Kidney (tissue), 14 donors: ENCODE results near the gene ZER1. TPM values are rescaled to one million over a fixed set of nuclear protein-coding genes. Genes with fewer than 3 reads are reported as not detected.
A peak's percentile ranks its signal among the peaks of the same experiment; 100 is the strongest.

ENCODE experiments used
- DNase-seq, 5 donors: peaks; one replicate each; pipeline ENCODE4 v3.0.0-alpha.2; 2013 to 2020
- FAIRE-seq: peaks from 2 replicates; lab custom pipeline; 2012; peaks lifted over from hg19 to GRCh38; lab: Jason Lieb, UNC
- H3K27ac ChIP-seq, 2 donors: one replicate each; pipeline ENCODE4 v1.7.0; 2013; ENCODE audit warnings: low read depth in 2 of 2, low read length in 2 of 2, inconsistent platforms in 1 of 2
- H3K27me3 ChIP-seq: one replicate; pipeline ENCODE4 v1.7.1; 2013; ENCODE audit warnings: low read length, inconsistent platforms; ENCODE audit not compliant: control insufficient read depth, insufficient read depth
- H3K36me3 ChIP-seq, 3 donors: one replicate each; pipeline versions ENCODE4 v1.7.0 to v1.7.1; 2013; ENCODE audit warnings: low read length in 3 of 3, control low read depth in 1 of 3, inconsistent platforms in 1 of 3; ENCODE audit not compliant: insufficient read depth in 3 of 3, control insufficient read depth in 2 of 3
- H3K4me1 ChIP-seq, 3 donors: one replicate each; pipeline versions ENCODE4 v1.7.0 to v1.7.1; 2013; ENCODE audit warnings: low read length in 3 of 3, inconsistent platforms in 1 of 3, low read depth in 1 of 3; ENCODE audit not compliant: control insufficient read depth in 2 of 3, insufficient read depth in 2 of 3
- H3K4me3 ChIP-seq, 3 donors: one replicate each; pipeline versions ENCODE4 v1.7.0 to v1.8.1; 2013; ENCODE audit warnings: low read length in 3 of 3, control low read depth in 1 of 3, inconsistent platforms in 1 of 3
- H3K9ac ChIP-seq, 3 donors: one replicate each; pipeline versions ENCODE4 v1.7.0 to v1.7.1; 2013; ENCODE audit warnings: low read length in 3 of 3, control low read depth in 1 of 3, inconsistent platforms in 1 of 3
- H3K9me3 ChIP-seq, 3 donors: one replicate each; pipeline versions ENCODE4 v1.7.0 to v1.7.1; 2013; ENCODE audit warnings: low read length in 3 of 3, control low read depth in 1 of 3, inconsistent platforms in 1 of 3; ENCODE audit not compliant: control insufficient read depth in 2 of 3, insufficient read depth in 1 of 3
- intact Hi-C: fragments of 100-400 bp; cut with DNase I; formaldehyde crosslinking; loops from one replicate; pipeline ENCODE4 v1.11.1; 2022
- polyA plus RNA-seq: library from polyadenylated mRNA; stranded (reverse); fragments of 350-450 nt; fragmentation: Illumina TruSeq; extraction: RNeasy Lipid Tissue Mini Kit (QIAGEN cat#74804); gene quantifications from one replicate; pipeline ENCODE4 v1.2.3, GENCODE V29; 2014; ENCODE audit warnings: low read depth, low replicate concordance; ENCODE audit not compliant: insufficient read depth
- total RNA-seq: library from RNA; stranded (reverse); fragmentation: NEBNext Ultra II Directional; extraction: Animal tissue kit (Norgen Biotek cat#: 25700); gene quantifications from one replicate; pipeline ENCODE4 v1.2.1, GENCODE V29; 2021
- TF ChIP-seq, protein P1 (sequence below): IDR thresholded peaks from 3 replicates; pipeline ENCODE4 v1.5.1; 2012; ENCODE audit warnings: mild to moderate bottlenecking, moderate library complexity, borderline replicate concordance; ENCODE audit not compliant: insufficient read depth; ENCODE audit errors: extremely low read depth
- donor health status: control.
- donor health status: control.
- donor health status: control.
- donor health status: control.
- donor health status: control.
- donor health status: DM: yes; HTN: yes; CAD: no.
- donor health status: Normal renal cell carcinoma (clear cell type).

Gene ZER1
- total and polyA plus RNA-seq, 2 donors from 2014 or later: 31.1 to 43.2 TPM

GRCh38 chr9:128729766-128730517, 41.8 kb downstream of the ZER1 start:
- Histone ChIP-seq H3K9ac (no peak overlapping the region), H3K27ac (no peak overlapping the region), H3K4me1 (peaks cover 0 to 2% (median 0%) of the 10 kb centered on the region in 3 donors), H3K9me3 (no peaks in the 10 kb centered on the region), H3K4me3 (no peak overlapping the region), H3K27me3 (no peaks in the 10 kb centered on the region), H3K36me3 (peaks cover 0 to 12% (median 2%) of the 10 kb centered on the region in 3 donors)
- intact Hi-C loops: no loop called here
- DNase-seq: peak in 3 of 5 donors; percentile 26 to 49 (median 28)
- TF ChIP-seq, protein P1, sequence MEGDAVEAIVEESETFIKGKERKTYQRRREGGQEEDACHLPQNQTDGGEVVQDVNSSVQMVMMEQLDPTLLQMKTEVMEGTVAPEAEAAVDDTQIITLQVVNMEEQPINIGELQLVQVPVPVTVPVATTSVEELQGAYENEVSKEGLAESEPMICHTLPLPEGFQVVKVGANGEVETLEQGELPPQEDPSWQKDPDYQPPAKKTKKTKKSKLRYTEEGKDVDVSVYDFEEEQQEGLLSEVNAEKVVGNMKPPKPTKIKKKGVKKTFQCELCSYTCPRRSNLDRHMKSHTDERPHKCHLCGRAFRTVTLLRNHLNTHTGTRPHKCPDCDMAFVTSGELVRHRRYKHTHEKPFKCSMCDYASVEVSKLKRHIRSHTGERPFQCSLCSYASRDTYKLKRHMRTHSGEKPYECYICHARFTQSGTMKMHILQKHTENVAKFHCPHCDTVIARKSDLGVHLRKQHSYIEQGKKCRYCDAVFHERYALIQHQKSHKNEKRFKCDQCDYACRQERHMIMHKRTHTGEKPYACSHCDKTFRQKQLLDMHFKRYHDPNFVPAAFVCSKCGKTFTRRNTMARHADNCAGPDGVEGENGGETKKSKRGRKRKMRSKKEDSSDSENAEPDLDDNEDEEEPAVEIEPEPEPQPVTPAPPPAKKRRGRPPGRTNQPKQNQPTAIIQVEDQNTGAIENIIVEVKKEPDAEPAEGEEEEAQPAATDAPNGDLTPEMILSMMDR: no peak
- no peak for FAIRE-seq

DNA sequence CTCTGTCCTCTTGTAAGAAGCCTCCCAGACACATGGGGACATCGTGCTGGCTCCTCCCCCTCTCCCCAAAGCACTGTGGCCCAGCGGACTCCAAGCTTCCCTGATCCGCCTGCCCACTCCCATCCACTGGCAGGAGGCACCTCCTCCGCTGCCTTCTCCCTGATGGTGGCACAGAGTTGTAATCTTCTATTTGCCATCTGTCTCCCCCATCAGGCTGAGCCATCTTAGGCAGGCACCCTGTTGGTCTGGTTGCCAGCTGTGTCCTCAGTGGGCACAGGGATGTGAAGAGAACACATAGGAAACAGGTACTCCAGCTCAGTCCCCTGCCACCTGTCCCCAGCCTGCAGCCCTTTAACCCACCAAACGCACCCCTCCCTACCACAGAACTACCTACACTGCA, 42.4 kb downstream of the ZER1 start:
- Histone ChIP-seq H3K27me3 (no peaks in the 10 kb centered on the region), H3K27ac (no peak overlapping the region), H3K36me3 (peaks cover 0 to 6% (median 0%) of the 10 kb centered on the region in 3 donors), H3K9me3 (no peaks in the 10 kb centered on the region), H3K4me1 (peaks cover 0 to 8% (median 4%) of the 10 kb centered on the region in 3 donors), H3K4me3 (no peak overlapping the region), H3K9ac (no peak overlapping the region)
- TF ChIP-seq, protein P1: no peak
- FAIRE-seq (no peak), DNase-seq (peak in 2 of 5 donors; percentile 10 to 34)
- intact Hi-C loops: no loop called here

- no peaks in the 10 kb centered on the region for H3K9me3 ChIP-seq
- H3K4me1 ChIP-seq: peaks cover 0 to 12% (median 5%) of the 10 kb centered on the region in 3 donors
- H3K9ac ChIP-seq: no peak overlapping the region
- H3K4me3 ChIP-seq: no peak overlapping the region
- TF ChIP-seq, protein P1: no peak
- DNase-seq (no peak), FAIRE-seq (no peak)
- no peaks in the 10 kb centered on the region for H3K27me3 ChIP-seq
- no peak overlapping the region for H3K27ac ChIP-seq
- intact Hi-C loops: no loop called here
- peaks cover 0 to 6% (median 0%) of the 10 kb centered on the region in 3 donors for H3K36me3 ChIP-seq
These were observed 43.4 kb downstream of the ZER1 start for GRCh38 chr9:128728298-128728697.
